Panc1 (cell line): ENCODE results near the gene PLCB1. TPM values are rescaled to one million over a fixed set of nuclear protein-coding genes. Genes with fewer than 3 reads are reported as not detected.

Source experiments
- ATAC-seq: fragments of 200-7000 bp; cut with Tn5 transposase; 2 replicates; pipeline ENCODE4 v1.9.1; 2020; ENCODE audit warnings: mild to moderate bottlenecking, moderate library complexity
- BruUV-seq: library from RNA; stranded (reverse); fragments of 400-500 nt; replicated peaks from 2 replicates; lab custom pipeline; 2021; lab: Mats Ljungman, UMichigan
- CTCF ChIA-PET: fragments of 300-600 bp; sonication (Branson Sonifier 250); formaldehyde crosslinking; loops from one replicate; lab custom pipeline; 2022; ENCODE audit warnings: antibody characterized with exemption; lab: Charles Lee
- POLR2A ChIA-PET: fragments of 300-600 bp; sonication (Branson Sonifier 250); formaldehyde crosslinking; loops from one replicate; lab custom pipeline; 2022; ENCODE audit warnings: antibody characterized with exemption; lab: Charles Lee
- DNase-seq: peaks from one replicate; pipeline ENCODE4 v3.0.0-alpha.2; 2010; ENCODE audit warnings: low read depth, low spot score
- H3K27ac ChIP-seq: 2 replicates; pipeline ENCODE4 v1.5.1; 2011; ENCODE audit warnings: mild to moderate bottlenecking, low read length, inconsistent platforms
- H3K27me3 ChIP-seq: fragments of 200-500 bp; sonication (Bioruptor generic); 2 replicates; pipeline ENCODE4 v1.6.0; 2014; ENCODE audit warnings: low read length, inconsistent platforms; ENCODE audit not compliant: control insufficient read depth, insufficient read depth
- H3K36me3 ChIP-seq: fragments of 200-500 bp; sonication (Bioruptor generic); 2 replicates; pipeline ENCODE4 v1.5.1; 2014; ENCODE audit warnings: inconsistent platforms, mild to moderate bottlenecking, low read length, moderate library complexity; ENCODE audit not compliant: control insufficient read depth, insufficient read depth
- H3K4me1 ChIP-seq: 2 replicates; pipeline ENCODE4 v1.5.1; 2011; ENCODE audit warnings: inconsistent platforms, mild to moderate bottlenecking, low read length, moderate library complexity; ENCODE audit not compliant: control insufficient read depth, insufficient read depth
- H3K4me3 ChIP-seq, 2 experiments: 2 replicates each; pipeline ENCODE4 v1.5.1; 2011 to 2012; ENCODE audit warnings: low read depth in 2 of 2, low read length in 2 of 2, mild to moderate bottlenecking in 2 of 2, inconsistent platforms in 1 of 2, moderate library complexity in 1 of 2
- H3K9me3 ChIP-seq: fragments of 200-500 bp; sonication (Bioruptor generic); 2 replicates; pipeline ENCODE4 v1.5.1; 2014; ENCODE audit warnings: low read depth, mild to moderate bottlenecking, inconsistent platforms, low read length, moderate library complexity; ENCODE audit not compliant: control insufficient read depth, insufficient read depth
- POLR2AphosphoS5 ChIP-seq: IDR thresholded peaks from 2 replicates; pipeline ENCODE4 v1.6.1; 2012; ENCODE audit warnings: mild to moderate bottlenecking, low read depth, low read length, moderate library complexity
- SIN3A ChIP-seq: IDR thresholded peaks from 2 replicates; pipeline ENCODE4 v1.6.1; 2012; ENCODE audit warnings: low read depth, mild to moderate bottlenecking, low read length, moderate library complexity, borderline replicate concordance; ENCODE audit not compliant: insufficient read depth
- TCF7L2 ChIP-seq: IDR thresholded peaks from 2 replicates; pipeline ENCODE4 v1.6.1; 2011; ENCODE audit warnings: mild to moderate bottlenecking, low read depth, low read length, inconsistent platforms
- in situ Hi-C: cut with HindIII; loops from 2 replicates; pipeline ENCODE4 v1.10.0; 2016; ENCODE audit warnings: low sequenced_read_pairs, low pct_unique_long_range_greater_than_20kb
- intact Hi-C: fragments of 100-400 bp; cut with micrococcal nuclease; formaldehyde crosslinking; loops from one replicate; pipeline ENCODE4 v1.10.0; 2022; ENCODE audit not compliant: unreplicated experiment
- total RNA-seq: library from RNA; stranded (reverse); gene quantifications from one replicate; pipeline ENCODE4 v1.2.1, GENCODE V29; 2021; ENCODE audit not compliant: unreplicated experiment
- TF ChIP-seq, protein P1 (sequence below): fragments of 450-650 bp; IDR thresholded peaks from 2 replicates; pipeline ENCODE4 v1.5.1; 2017; ENCODE audit warnings: mild to moderate bottlenecking
- TF ChIP-seq, protein P2 (sequence below), 2 experiments: IDR thresholded peaks; 2 replicates each; pipeline ENCODE4 v1.6.1; 2011 to 2012; ENCODE audit warnings: low read depth in 2 of 2, control low read depth in 1 of 2, low read length in 1 of 2, mild to moderate bottlenecking in 1 of 2, moderate library complexity in 1 of 2; ENCODE audit not compliant: insufficient read depth in 1 of 2

PLCB1 gene
- total RNA-seq, 1 experiment from 2014 or later, result 0.59 TPM

DNA sequence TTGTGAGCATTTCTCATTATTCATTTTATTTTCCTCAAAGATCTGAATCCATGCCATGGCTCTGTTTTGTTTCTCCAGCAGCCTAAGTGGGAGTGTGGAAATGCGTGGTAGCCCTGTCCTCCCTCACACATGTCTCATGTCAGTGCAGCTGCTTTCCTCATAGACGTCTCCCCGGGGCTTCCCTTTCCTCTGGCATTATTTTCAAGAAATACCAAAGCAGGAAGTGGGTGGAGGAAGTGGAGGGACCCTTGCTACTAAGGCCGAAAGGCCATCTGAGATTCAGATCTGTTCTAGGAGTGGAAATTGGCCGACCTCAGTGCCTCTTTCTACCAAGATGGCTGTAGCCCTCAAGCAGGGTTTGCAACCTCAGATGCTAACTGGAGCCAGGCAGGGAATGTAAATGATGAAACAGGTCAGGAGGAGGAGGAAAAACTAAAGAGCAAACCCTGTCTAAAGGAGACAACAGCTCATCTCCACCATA is 515.9 kb downstream of the PLCB1 start:
- Histone ChIP-seq H3K27ac (no peak overlapping the region), H3K36me3 (no peaks in the 10 kb centered on the region), H3K4me1 (no peaks in the 10 kb centered on the region), H3K27me3 (no peaks in the 10 kb centered on the region), H3K4me3 (no peak overlapping the region), H3K9me3 (no peaks in the 10 kb centered on the region)
- CTCF ChIA-PET, result no interaction called here
- BruUV-seq, result no TSS peak
- POLR2A ChIA-PET, result no interaction called here
- ATAC-seq, result no peak
- intact Hi-C loops (no loop called here), in situ Hi-C loops (no loop called here)
- TF ChIP-seq SIN3A (no peak), TCF7L2 (no peak), POLR2AphosphoS5 (no peak)
- TF ChIP-seq, protein P1, sequence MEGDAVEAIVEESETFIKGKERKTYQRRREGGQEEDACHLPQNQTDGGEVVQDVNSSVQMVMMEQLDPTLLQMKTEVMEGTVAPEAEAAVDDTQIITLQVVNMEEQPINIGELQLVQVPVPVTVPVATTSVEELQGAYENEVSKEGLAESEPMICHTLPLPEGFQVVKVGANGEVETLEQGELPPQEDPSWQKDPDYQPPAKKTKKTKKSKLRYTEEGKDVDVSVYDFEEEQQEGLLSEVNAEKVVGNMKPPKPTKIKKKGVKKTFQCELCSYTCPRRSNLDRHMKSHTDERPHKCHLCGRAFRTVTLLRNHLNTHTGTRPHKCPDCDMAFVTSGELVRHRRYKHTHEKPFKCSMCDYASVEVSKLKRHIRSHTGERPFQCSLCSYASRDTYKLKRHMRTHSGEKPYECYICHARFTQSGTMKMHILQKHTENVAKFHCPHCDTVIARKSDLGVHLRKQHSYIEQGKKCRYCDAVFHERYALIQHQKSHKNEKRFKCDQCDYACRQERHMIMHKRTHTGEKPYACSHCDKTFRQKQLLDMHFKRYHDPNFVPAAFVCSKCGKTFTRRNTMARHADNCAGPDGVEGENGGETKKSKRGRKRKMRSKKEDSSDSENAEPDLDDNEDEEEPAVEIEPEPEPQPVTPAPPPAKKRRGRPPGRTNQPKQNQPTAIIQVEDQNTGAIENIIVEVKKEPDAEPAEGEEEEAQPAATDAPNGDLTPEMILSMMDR, result no peak
- TF ChIP-seq, protein P2, sequence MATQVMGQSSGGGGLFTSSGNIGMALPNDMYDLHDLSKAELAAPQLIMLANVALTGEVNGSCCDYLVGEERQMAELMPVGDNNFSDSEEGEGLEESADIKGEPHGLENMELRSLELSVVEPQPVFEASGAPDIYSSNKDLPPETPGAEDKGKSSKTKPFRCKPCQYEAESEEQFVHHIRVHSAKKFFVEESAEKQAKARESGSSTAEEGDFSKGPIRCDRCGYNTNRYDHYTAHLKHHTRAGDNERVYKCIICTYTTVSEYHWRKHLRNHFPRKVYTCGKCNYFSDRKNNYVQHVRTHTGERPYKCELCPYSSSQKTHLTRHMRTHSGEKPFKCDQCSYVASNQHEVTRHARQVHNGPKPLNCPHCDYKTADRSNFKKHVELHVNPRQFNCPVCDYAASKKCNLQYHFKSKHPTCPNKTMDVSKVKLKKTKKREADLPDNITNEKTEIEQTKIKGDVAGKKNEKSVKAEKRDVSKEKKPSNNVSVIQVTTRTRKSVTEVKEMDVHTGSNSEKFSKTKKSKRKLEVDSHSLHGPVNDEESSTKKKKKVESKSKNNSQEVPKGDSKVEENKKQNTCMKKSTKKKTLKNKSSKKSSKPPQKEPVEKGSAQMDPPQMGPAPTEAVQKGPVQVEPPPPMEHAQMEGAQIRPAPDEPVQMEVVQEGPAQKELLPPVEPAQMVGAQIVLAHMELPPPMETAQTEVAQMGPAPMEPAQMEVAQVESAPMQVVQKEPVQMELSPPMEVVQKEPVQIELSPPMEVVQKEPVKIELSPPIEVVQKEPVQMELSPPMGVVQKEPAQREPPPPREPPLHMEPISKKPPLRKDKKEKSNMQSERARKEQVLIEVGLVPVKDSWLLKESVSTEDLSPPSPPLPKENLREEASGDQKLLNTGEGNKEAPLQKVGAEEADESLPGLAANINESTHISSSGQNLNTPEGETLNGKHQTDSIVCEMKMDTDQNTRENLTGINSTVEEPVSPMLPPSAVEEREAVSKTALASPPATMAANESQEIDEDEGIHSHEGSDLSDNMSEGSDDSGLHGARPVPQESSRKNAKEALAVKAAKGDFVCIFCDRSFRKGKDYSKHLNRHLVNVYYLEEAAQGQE (IDR thresholded peaks at IDR 0.05; ENCODE audit: insufficient read depth in 1 of 2, low read depth in 2 of 2, low read length in 1 of 2), result no peak
- no peak for DNase-seq

DNA sequence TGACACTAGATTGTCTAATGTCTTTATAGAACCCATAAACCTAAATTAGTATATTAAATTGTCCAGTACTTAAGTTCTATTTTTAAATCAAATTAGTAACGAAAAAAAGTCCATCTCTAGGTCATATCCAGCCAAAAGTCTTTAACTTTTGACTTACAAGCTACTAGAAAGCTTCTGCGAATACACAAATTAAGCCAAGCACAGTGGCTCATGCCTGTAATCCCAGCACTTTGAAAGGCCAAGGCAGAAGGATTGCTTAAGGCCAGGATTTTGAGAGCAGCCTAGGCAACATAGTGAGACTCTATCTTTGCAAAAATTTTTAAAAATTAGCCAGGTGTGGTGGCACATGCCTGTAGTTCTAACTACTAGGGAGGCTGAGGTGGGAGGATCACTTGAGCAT is 516.4 kb downstream of the PLCB1 start:
- intact Hi-C loops, result no loop called here
- Histone ChIP-seq H3K9me3 (no peaks in the 10 kb centered on the region), H3K36me3 (no peaks in the 10 kb centered on the region), H3K4me3 (no peak overlapping the region), H3K4me1 (no peaks in the 10 kb centered on the region), H3K27ac (no peak overlapping the region), H3K27me3 (no peaks in the 10 kb centered on the region)
- TF ChIP-seq SIN3A (no peak), POLR2AphosphoS5 (no peak), TCF7L2 (no peak)
- TF ChIP-seq, protein P2 (IDR thresholded peaks at IDR 0.05; ENCODE audit: insufficient read depth in 1 of 2, low read depth in 2 of 2, low read length in 1 of 2), result no peak
- TF ChIP-seq, protein P1, result no peak
- POLR2A ChIA-PET, result no interaction called here
- no peak for ATAC-seq
- in situ Hi-C loops, result no loop called here
- DNase-seq, result no peak
- no TSS peak for BruUV-seq
- CTCF ChIA-PET, result no interaction called here
